ENCODE data around the gene KIF1B.

DNA sequence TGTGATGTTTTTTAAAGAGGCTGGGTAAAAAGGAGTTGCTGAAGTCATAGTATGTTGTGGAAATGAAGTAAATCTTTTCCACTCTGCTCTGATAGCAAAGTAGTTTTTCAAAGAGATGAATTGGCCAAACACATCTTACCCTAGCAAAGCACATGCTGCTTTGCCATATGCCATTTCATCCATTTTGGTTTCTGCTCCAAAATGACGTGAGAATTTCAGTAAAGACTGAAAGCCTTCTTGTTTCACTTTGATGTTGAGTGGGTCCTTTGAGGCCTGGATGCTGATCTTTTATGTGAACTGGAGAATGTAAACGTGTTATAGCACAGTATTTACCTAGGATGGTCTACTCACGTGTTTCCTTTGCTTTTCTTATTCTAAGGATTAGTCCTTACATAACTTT, 115.2 kb downstream of the KIF1B start:
- TF ChIP-seq YY1 (IDR thresholded peaks at IDR 0.05; ENCODE audit: low read depth, low read length): no peak
- TF ChIP-seq, protein P1, sequence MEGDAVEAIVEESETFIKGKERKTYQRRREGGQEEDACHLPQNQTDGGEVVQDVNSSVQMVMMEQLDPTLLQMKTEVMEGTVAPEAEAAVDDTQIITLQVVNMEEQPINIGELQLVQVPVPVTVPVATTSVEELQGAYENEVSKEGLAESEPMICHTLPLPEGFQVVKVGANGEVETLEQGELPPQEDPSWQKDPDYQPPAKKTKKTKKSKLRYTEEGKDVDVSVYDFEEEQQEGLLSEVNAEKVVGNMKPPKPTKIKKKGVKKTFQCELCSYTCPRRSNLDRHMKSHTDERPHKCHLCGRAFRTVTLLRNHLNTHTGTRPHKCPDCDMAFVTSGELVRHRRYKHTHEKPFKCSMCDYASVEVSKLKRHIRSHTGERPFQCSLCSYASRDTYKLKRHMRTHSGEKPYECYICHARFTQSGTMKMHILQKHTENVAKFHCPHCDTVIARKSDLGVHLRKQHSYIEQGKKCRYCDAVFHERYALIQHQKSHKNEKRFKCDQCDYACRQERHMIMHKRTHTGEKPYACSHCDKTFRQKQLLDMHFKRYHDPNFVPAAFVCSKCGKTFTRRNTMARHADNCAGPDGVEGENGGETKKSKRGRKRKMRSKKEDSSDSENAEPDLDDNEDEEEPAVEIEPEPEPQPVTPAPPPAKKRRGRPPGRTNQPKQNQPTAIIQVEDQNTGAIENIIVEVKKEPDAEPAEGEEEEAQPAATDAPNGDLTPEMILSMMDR (IDR thresholded peaks at IDR 0.05 in 2 of 3, conservative IDR thresholded peaks at IDR 0.05 in 1 of 3; ENCODE audit: control insufficient read depth in 2 of 3, extremely low read depth in 1 of 3, insufficient read depth in 1 of 3, low read depth in 3 of 3, low read length in 3 of 3): no peak
- no peak for TF ChIP-seq MEF2B (IDR thresholded peaks at IDR 0.05; ENCODE audit: partially characterized antibody, poor library complexity, severe bottlenecking)
